ENCODE results near the gene MCF2L2.

The MCF2L2 gene

GRCh38 chr3:183369627-183370026 lies 58.8 kb downstream of the MCF2L2 start:
- DNase-seq (ENCODE audit: low read depth in 2 of 2): no peak

- no peak for DNase-seq (ENCODE audit: low read depth in 2 of 2)
Measured at GRCh38 chr3:183369117-183369516, 59.3 kb downstream of the MCF2L2 start.

- DNase-seq (ENCODE audit: low read depth in 2 of 2): no peak
Measured at GRCh38 chr3:183360971-183361624, 67.3 kb downstream of the MCF2L2 start.

GRCh38 chr3:183359036-183359435 lies 69.4 kb downstream of the MCF2L2 start:
- DNase-seq (ENCODE audit: low read depth in 2 of 2): no peak

GRCh38 chr3:183357564-183358079 lies 70.8 kb downstream of the MCF2L2 start:
- no peak for DNase-seq (ENCODE audit: low read depth in 2 of 2)

GRCh38 chr3:183356920-183357319 lies 71.5 kb downstream of the MCF2L2 start:
- no peak for DNase-seq (ENCODE audit: low read depth in 2 of 2)

- DNase-seq (ENCODE audit: low read depth in 2 of 2): no peak
Measured at GRCh38 chr3:183354874-183355273, 73.5 kb downstream of the MCF2L2 start.

- no peak for DNase-seq (ENCODE audit: low read depth in 2 of 2)
Measured at GRCh38 chr3:183354325-183354831, 74.0 kb downstream of the MCF2L2 start.

GRCh38 chr3:183353421-183353820 lies 75.0 kb downstream of the MCF2L2 start:
- no peak for DNase-seq (ENCODE audit: low read depth in 2 of 2)

- no peak for DNase-seq (ENCODE audit: low read depth in 2 of 2)
Measured at GRCh38 chr3:183350164-183350563, 78.3 kb downstream of the MCF2L2 start.

- no peak for DNase-seq (ENCODE audit: low read depth in 2 of 2)
Measured at GRCh38 chr3:183349421-183350157, 78.8 kb downstream of the MCF2L2 start.

GRCh38 chr3:183342824-183343223 lies 85.6 kb downstream of the MCF2L2 start:
- DNase-seq (ENCODE audit: low read depth in 2 of 2): no peak

- DNase-seq (ENCODE audit: low read depth in 2 of 2): no peak
Measured at GRCh38 chr3:183341545-183342288, 86.7 kb downstream of the MCF2L2 start.

GRCh38 chr3:183340222-183340621 lies 88.2 kb downstream of the MCF2L2 start:
- DNase-seq (ENCODE audit: low read depth in 2 of 2): no peak

GRCh38 chr3:183339461-183340086 lies 88.8 kb downstream of the MCF2L2 start:
- no peak for DNase-seq (ENCODE audit: low read depth in 2 of 2)

GRCh38 chr3:183338520-183338919 lies 89.9 kb downstream of the MCF2L2 start:
- DNase-seq (ENCODE audit: low read depth in 2 of 2): no peak

GRCh38 chr3:183332487-183332886 lies 95.9 kb downstream of the MCF2L2 start:
- DNase-seq (ENCODE audit: low read depth in 2 of 2): no peak

- DNase-seq (ENCODE audit: low read depth in 2 of 2): no peak
Measured at GRCh38 chr3:183331498-183331897, 96.9 kb downstream of the MCF2L2 start.

GRCh38 chr3:183330881-183331280 lies 97.5 kb downstream of the MCF2L2 start:
- DNase-seq (ENCODE audit: low read depth in 2 of 2): no peak

- DNase-seq (ENCODE audit: low read depth in 2 of 2): no peak
Measured at GRCh38 chr3:183329543-183329942, 98.9 kb downstream of the MCF2L2 start.

GRCh38 chr3:183328823-183329222 lies 99.6 kb downstream of the MCF2L2 start:
- no peak for DNase-seq (ENCODE audit: low read depth in 2 of 2)

GRCh38 chr3:183328164-183328563 lies 100.3 kb downstream of the MCF2L2 start:
- DNase-seq (ENCODE audit: low read depth in 2 of 2): no peak

Data from stimulated activated CD4-positive, alpha-beta T cell treated with anti-CD3 and anti-CD28 coated beads, Interleukin-12 subunit alpha, Interleukin-12 subunit beta, amount 100 ng/mL, for 24 hours (primary cell).